HG02763 (cell line): Measurements from ENCODE around the gene MBL2.

Experiments used
- ATAC-seq: cut with Tn5 transposase; IDR thresholded peaks from one replicate; pipeline ENCODE4 v1.9.1; 2021; ENCODE audit warnings: mild to moderate bottlenecking, moderate library complexity; ENCODE audit not compliant: unreplicated experiment

MBL2 gene

DNA sequence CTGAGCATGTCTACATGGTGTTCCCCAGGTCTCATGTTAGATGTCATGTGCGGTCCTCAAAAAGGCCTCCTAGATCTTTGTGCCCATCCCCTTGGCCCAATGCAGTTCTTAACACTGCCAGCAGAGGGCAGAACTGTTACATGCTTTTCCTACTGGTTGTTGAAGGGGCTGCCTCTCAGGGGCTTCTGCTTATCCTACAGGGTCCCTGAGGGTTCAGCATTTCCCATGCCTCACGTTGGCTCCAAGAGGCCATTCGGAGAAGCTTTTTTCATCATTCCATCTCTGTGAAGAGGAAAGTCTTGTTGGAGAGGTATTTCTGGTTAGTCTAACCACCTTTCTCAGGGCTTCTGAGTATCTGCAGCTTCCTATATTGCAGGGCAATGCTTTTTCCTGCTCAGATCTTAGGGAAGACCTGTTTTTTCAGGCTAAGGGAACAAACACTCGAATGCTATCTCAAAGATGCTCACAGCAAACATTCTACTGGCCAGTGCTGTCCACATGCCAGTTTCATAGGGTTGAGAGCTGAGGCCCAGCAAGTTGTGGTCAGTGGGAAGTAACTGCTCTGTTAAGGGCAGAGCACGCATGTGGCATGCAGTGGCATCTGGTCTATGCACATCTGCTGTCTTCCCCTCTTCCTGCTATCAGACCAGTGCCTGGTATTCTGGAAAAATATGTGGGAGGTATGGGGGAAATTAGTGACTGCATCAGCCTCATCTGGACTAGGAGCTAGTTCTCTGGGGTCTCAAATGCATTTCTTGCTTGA, 31.5 kb downstream of the MBL2 start:
- ATAC-seq: peak; percentile 76

DNA sequence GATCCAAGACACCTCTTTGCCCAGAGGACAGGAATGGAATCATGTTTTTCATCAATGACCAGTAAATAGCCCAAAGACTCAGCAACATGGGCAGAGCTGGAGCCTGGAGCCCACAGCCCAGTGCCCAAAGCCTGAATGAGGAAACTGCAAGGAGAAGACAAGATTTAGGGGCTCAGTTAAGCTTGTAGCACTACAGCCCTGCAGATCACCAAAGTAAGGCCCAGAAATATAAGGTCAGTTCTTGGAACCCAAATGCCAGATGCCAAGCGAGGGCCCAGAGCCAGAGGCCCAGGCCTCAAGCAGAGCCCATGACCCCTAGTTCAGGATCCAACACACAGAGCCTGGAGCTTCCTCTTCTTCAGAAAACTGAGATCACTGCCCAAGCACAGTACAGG, 32.4 kb downstream of the MBL2 start:
- ATAC-seq: no peak

DNA sequence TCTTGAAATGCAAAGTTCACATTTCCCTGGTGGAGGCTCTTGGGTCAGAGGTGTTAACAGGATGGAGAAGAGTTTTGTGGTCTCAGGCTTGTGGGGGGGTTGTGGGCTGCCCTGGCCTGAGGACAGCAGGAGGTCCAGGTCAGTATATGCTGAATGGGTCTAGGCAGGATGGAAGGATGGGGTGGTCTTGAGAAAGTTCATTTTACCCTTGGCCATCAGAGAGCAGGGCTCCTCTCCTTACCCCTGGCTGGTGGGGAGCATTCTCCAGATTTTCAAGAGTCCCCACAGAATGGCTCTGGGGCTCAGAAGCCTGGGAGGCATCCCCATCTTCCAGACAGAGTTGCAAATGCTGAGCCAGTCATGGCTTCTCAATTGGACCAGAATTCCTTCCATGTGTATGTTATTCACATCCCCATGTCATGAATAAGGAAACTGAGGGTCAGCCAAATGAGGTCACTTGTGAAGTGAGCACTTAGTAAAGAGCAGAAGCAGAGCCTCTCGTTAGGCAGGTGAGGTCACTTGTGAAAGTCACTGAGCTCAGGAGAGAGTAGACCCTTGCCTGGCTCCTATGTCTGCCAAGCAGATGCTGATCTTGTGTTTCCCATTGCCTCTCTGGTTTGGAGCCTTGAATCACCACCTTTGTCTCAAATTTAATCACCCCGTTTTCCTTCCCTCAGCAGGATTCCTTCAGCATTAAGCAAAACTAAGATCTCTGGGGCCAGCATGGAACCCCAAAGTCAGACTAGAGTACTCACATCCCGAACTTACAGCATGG, 33.0 kb downstream of the MBL2 start:
- no peak for ATAC-seq

DNA sequence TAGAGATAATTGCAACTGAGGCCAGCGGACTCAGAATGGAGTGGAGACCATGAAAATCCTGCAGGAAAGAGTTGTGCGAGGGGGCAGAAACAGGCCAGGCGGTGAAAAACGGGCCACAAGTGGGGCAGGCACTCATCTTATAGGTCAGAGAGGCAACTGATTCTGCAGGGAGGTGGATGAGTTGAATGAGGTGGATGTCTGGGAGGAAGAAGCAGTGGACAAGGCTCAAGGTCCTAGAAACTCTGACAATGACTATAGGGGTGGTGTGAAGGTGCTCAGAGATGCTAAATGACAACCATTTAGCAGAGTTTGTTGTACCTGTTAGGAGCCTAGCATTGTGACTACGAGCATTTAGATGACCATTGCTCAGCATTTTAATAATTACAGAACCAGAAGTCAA, 33.6 kb downstream of the MBL2 start:
- no peak for ATAC-seq

DNA sequence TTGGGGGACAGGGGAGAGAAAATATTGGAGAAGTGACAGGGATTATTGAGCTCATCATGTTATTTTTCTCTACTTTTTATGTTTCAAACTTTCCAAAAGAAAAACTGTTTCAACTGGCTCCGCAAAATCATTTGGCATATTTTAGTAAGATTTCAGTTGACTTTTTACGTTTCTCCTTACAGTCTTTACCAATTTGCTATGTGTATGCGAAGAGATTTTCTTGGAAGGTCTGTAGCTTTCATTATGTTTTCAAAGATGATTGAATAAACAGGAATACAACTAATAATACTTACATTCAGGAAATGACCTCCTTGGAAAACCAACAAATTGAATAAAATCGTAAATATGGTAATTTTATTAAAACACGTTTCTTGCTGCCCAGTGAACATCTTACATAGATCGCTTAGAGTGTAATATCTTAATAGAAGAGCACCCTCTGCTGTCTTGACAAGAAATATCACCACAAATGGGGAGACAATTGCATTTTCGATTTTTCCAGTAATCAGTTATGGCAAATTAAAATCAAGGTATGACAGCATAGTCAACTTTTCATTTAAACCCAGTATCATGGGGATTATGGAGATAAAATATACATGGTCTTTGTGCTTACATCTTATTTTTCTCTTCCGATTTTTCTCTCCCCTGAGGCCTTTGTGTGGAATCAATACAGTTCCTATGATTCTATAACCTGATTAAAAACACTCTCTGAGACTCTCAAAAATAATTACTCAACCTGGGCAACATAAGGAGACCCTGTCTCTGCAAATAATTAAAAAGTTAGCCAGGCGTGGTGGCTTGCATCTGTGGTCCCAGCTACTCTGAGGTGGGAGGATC, 43.1 kb downstream of the MBL2 start:
- ATAC-seq: no peak

DNA sequence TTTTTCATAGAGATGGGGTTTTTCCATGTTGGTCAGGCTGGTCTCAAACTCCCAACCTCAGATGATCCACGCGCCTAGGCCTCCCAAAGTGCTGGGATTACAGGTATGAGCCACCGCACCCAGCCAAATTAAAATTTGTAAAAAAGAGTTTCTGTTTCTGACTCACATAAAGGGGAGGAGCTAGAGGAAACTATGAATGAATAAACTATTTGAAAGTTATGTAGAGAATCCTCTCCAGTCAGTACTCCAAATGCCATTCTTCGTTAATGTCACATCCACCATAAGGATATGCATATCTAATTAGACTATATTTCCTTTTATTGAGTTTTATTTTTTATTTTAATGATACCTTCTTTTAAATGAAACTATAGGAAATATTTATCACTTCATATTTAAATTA, 52.6 kb downstream of the MBL2 start:
- no peak for ATAC-seq
